ENCODE results near the gene IQSEC1. TPM values are rescaled to one million over a fixed set of nuclear protein-coding genes. Genes with fewer than 3 reads are reported as not detected.

Gene IQSEC1
- total RNA-seq, 1 donor from 2014 or later = 34.2 TPM

- no peaks in the 10 kb centered on the region for H3K36me3 Mint-ChIP-seq (ENCODE audit: insufficient read depth)
- H3K4me3 Mint-ChIP-seq (ENCODE audit: low read depth) = no peak overlapping the region
- TF ChIP-seq, protein P1, sequence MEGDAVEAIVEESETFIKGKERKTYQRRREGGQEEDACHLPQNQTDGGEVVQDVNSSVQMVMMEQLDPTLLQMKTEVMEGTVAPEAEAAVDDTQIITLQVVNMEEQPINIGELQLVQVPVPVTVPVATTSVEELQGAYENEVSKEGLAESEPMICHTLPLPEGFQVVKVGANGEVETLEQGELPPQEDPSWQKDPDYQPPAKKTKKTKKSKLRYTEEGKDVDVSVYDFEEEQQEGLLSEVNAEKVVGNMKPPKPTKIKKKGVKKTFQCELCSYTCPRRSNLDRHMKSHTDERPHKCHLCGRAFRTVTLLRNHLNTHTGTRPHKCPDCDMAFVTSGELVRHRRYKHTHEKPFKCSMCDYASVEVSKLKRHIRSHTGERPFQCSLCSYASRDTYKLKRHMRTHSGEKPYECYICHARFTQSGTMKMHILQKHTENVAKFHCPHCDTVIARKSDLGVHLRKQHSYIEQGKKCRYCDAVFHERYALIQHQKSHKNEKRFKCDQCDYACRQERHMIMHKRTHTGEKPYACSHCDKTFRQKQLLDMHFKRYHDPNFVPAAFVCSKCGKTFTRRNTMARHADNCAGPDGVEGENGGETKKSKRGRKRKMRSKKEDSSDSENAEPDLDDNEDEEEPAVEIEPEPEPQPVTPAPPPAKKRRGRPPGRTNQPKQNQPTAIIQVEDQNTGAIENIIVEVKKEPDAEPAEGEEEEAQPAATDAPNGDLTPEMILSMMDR (IDR thresholded peaks at IDR 0.05; ENCODE audit: unreplicated experiment) = no peak
- no peak for DNase-seq (ENCODE audit: low spot score, unreplicated experiment)
- H3K4me1 Mint-ChIP-seq (ENCODE audit: low read depth) = peaks cover 13% of the 10 kb centered on the region
- no peak overlapping the region for H3K27ac Mint-ChIP-seq
- no peaks in the 10 kb centered on the region for H3K9me3 Mint-ChIP-seq (ENCODE audit: low read depth)
- peaks cover 16% of the 10 kb centered on the region for H3K27me3 Mint-ChIP-seq
Observed at GRCh38 chr3:13011573-13012220, 61.5 kb downstream of the IQSEC1 start.

- Mint-ChIP-seq H3K27ac (no peak overlapping the region), H3K9me3 (ENCODE audit: low read depth) (no peaks in the 10 kb centered on the region), H3K27me3 (peaks cover 11% of the 10 kb centered on the region), H3K4me3 (ENCODE audit: low read depth) (no peak overlapping the region), H3K4me1 (ENCODE audit: low read depth) (peaks cover 8% of the 10 kb centered on the region), H3K36me3 (ENCODE audit: insufficient read depth) (no peaks in the 10 kb centered on the region)
- DNase-seq (ENCODE audit: low spot score, unreplicated experiment) = no peak
- TF ChIP-seq, protein P1 (IDR thresholded peaks at IDR 0.05; ENCODE audit: unreplicated experiment) = no peak
Observed at GRCh38 chr3:13010780-13011572, 62.3 kb downstream of the IQSEC1 start.

- Mint-ChIP-seq H3K4me3 (ENCODE audit: low read depth) (no peak overlapping the region), H3K27ac (no peak overlapping the region), H3K36me3 (ENCODE audit: insufficient read depth) (no peaks in the 10 kb centered on the region), H3K27me3 (peaks cover 11% of the 10 kb centered on the region), H3K9me3 (ENCODE audit: low read depth) (no peaks in the 10 kb centered on the region), H3K4me1 (ENCODE audit: low read depth) (peaks cover 8% of the 10 kb centered on the region)
- TF ChIP-seq, protein P1 (IDR thresholded peaks at IDR 0.05; ENCODE audit: unreplicated experiment) = no peak
- DNase-seq (ENCODE audit: low spot score, unreplicated experiment) = no peak
Observed at GRCh38 chr3:13009946-13010315, 63.3 kb downstream of the IQSEC1 start.

- Mint-ChIP-seq H3K4me1 (ENCODE audit: low read depth) (peaks cover 8% of the 10 kb centered on the region), H3K36me3 (ENCODE audit: insufficient read depth) (no peaks in the 10 kb centered on the region), H3K27me3 (peaks cover 11% of the 10 kb centered on the region), H3K27ac (no peak overlapping the region), H3K9me3 (ENCODE audit: low read depth) (no peaks in the 10 kb centered on the region), H3K4me3 (ENCODE audit: low read depth) (no peak overlapping the region)
- TF ChIP-seq, protein P1 (IDR thresholded peaks at IDR 0.05; ENCODE audit: unreplicated experiment) = no peak
- no peak for DNase-seq (ENCODE audit: low spot score, unreplicated experiment)
Observed at GRCh38 chr3:13009132-13009945, 63.9 kb downstream of the IQSEC1 start.
